Measurements from ENCODE around the gene CDH4. TPM values are rescaled to one million over a fixed set of nuclear protein-coding genes. Genes with fewer than 3 reads are reported as not detected.
"Not testable (repeated sequence)": the region's sequence is repeated elsewhere in the genome, so short reads cannot be mapped to it uniquely, and the experiment has no call there.

CDH4 gene
- total RNA-seq, 4 donors from 2014 or later: under 0.01 to 0.56 (median 0.19) TPM; not detected in 1

DNA sequence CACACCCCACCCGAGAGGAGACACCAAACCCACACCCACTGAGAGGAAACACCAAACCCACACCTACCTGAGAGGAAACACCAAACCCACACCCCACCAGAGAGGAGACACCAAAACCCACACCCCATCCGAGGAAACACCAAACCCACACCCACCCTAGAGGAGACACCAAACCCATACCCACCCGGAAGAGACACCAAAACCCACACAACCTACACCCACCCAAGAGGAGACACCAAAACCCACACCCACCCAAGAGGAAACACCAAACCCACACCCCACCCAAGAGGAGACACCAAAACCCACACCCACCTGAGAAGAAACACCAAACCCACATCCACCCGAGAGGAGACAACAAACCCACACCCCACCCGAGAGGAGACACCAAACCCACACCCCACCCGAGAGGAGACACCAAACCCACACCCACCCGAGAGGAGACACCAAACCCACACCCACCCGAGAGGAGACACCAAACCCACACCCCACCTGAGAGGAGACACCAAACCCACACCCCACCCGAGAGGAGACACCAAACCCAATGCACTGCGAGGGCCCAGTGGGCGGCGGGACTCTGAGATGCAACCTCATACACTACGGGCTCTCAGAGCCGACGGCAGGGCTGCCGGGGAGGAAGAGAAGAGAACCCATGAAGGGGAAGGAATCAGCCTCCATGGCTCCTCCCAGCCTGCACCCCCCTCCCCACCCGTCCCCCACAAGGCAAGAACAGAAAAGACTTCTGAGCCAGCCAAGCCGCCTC is 730.3 kb downstream of the CDH4 start:
- ATAC-seq (ENCODE audit: low FRiP score): no peak
- TF ChIP-seq, protein P1, sequence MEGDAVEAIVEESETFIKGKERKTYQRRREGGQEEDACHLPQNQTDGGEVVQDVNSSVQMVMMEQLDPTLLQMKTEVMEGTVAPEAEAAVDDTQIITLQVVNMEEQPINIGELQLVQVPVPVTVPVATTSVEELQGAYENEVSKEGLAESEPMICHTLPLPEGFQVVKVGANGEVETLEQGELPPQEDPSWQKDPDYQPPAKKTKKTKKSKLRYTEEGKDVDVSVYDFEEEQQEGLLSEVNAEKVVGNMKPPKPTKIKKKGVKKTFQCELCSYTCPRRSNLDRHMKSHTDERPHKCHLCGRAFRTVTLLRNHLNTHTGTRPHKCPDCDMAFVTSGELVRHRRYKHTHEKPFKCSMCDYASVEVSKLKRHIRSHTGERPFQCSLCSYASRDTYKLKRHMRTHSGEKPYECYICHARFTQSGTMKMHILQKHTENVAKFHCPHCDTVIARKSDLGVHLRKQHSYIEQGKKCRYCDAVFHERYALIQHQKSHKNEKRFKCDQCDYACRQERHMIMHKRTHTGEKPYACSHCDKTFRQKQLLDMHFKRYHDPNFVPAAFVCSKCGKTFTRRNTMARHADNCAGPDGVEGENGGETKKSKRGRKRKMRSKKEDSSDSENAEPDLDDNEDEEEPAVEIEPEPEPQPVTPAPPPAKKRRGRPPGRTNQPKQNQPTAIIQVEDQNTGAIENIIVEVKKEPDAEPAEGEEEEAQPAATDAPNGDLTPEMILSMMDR (IDR thresholded peaks at IDR 0.05): no peak

DNA sequence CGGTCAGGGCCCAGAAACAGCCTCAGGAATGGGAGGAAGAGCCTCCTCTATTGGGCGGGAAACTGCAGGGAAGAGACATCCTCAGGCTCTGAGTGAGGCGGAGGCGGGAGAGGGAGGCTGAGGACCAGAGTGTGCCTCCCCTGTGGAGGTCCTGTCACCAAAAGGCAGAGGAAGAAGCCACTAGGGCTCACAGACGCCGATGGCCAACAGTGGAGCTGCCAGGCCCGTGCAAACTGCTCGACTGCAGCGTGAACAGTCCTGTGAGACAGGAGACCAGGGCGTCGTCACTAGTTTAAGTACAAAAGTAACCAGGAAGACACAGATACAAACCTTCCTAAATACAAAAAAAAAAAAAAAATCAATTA is 730.9 kb downstream of the CDH4 start:
- DNase-seq (ENCODE audit: low spot score): no peak
- no peak for ATAC-seq (ENCODE audit: low FRiP score)
- TF ChIP-seq, protein P1 (IDR thresholded peaks at IDR 0.05): no peak

More for the DNA sequence above, 730.3 kb downstream of the CDH4 start:
- no peak for DNase-seq (ENCODE audit: low spot score)

DNA sequence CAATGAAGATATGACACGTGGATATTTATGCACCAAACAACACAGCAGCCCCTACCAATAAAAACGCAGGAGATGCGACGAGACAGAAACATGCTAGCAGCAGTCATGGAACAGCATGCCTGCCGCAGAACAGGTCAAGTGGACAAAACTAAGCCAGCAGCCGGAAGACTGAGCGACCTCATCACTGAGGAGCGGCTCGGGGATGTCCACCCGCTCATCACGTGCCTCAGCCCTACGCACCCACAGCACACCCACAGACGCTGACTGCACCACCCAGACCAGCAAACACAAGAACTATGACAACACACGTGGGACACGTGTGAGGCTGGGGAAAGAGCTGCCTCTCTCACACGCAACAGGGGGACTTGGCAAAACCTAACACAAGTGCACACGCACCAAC is 731.9 kb downstream of the CDH4 start:
- ATAC-seq (ENCODE audit: low FRiP score) (no peak), DNase-seq (ENCODE audit: low spot score) (no peak)
- TF ChIP-seq, protein P1 (IDR thresholded peaks at IDR 0.05): no peak

DNA sequence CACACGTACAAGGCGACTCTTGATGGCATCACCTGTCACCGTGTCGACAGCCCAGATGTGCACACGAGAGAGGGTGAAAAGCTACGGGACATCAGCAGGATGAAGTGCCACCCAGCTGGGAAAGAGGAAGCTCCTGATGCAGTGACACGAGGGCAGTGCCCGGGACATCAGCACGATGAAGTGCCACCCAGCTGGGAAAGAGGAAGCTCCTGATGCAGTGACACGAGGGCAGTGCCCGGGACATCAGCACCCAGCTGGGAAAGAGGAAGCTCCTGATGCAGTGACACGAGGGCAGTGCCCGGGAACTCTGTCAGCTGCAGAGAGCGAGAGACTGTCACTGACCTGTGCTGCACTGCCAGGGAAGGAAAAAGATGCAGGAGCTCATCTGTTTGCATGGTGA is 732.4 kb downstream of the CDH4 start:
- not testable (repeated sequence) for DNase-seq (ENCODE audit: low spot score); ATAC-seq (ENCODE audit: low FRiP score)

DNA sequence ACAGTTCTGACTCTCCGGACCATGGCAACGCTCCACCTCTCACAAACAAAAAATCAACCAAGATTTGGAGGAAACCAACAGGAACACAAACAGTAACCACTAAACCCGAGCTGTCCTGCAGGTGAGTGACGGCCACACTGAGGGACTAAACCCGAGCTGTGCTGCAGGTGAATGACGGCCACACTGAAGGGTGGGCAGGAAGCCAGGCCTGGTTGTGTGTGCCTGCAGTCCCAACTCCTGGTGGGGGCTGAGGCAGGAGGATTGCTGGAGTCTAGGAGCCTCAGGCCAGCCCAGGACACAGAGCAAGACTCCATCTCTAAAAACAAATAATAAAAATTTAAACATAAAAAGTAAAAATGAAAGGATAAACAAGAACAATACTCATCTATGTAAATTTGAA is 733.0 kb downstream of the CDH4 start:
- DNase-seq (ENCODE audit: low spot score) (no peak), ATAC-seq (ENCODE audit: low FRiP score) (no peak)
- TF ChIP-seq, protein P1 (IDR thresholded peaks at IDR 0.05): no peak

DNA sequence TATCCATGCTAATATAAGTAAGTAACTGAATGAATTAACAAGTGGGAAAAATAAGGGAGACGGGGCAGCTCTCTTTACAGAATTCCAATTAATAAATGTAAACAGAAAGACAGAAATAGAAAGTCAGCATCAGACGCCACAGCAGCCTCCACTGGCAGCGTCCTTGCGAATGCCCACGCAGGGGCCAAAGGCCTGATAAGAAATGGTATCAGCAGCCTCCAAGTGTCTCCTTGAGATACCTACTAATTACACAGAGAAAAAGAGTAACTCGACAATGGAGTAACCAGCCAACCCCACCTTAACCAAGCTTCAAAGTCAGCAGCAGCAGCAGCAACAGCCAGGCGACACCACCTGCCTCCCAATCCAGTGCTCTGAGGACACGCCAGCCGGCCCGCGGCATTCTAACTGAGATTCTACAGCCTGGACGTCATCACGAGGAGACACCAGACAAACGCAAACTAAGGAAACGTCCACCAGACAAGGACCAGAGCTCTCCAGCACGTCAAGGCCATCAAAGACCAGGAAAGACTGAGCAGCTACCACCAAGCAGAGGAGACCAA is 734.8 kb downstream of the CDH4 start:
- ATAC-seq (ENCODE audit: low FRiP score) (no peak), DNase-seq (ENCODE audit: low spot score) (no peak)
- TF ChIP-seq, protein P1 (IDR thresholded peaks at IDR 0.05): no peak

DNA sequence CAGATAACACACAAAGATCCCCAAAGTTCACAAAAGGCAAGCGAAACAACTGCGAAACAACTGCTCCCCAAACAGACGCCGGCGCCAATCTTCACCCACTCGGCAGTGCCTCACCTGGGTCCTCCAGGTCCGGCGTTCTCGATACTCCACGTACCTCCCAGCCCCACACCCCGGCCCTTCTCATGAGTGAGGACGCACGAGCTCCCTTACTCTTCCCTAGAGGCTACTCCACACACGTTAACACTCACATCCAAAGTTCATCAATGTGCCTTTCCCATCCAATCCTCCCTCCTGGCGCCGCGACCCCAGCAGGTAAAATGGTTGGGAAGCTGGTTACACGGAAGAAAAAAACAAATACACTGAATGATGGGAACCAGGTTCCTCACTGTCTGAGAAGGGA is 736.6 kb downstream of the CDH4 start:
- DNase-seq (ENCODE audit: low spot score) (no peak), ATAC-seq (ENCODE audit: low FRiP score) (no peak)
- TF ChIP-seq, protein P1 (IDR thresholded peaks at IDR 0.05): no peak
